Cardiac septum (tissue), 1 donor: ENCODE data around the gene RALGPS1. TPM values are rescaled to one million over a fixed set of nuclear protein-coding genes. Genes with fewer than 3 reads are reported as not detected.
"Not testable (repeated sequence)": the region's sequence is repeated elsewhere in the genome, so short reads cannot be mapped to it uniquely, and the experiment has no call there.

Source experiments
- DNase-seq: peaks from one replicate; pipeline ENCODE4 v3.0.0-alpha.2; 2020; ENCODE audit warnings: low spot score
- intact Hi-C: fragments of 100-400 bp; cut with DNase I; formaldehyde crosslinking; loops from one replicate; pipeline ENCODE4 v1.14.0; 2022
- total RNA-seq: library from RNA; stranded (reverse); fragmentation: NEBNext Ultra II Directional; extraction: Animal tissue kit (Norgen Biotek cat#: 25700); gene quantifications from one replicate; pipeline ENCODE4 v1.2.1, GENCODE V29; 2021
- donor health status: DM: no; HTN: no; CAD: no.

RALGPS1 gene
- total RNA-seq, 1 donor from 2014 or later = 21.8 TPM

- intact Hi-C loops = no loop called here
- no peak for DNase-seq
Measured at GRCh38 chr9:127014216-127014909, 99.8 kb downstream of the RALGPS1 start.

- no peak for DNase-seq
- intact Hi-C loops = no loop called here
Measured at GRCh38 chr9:127014910-127015540, 100.4 kb downstream of the RALGPS1 start.

DNA sequence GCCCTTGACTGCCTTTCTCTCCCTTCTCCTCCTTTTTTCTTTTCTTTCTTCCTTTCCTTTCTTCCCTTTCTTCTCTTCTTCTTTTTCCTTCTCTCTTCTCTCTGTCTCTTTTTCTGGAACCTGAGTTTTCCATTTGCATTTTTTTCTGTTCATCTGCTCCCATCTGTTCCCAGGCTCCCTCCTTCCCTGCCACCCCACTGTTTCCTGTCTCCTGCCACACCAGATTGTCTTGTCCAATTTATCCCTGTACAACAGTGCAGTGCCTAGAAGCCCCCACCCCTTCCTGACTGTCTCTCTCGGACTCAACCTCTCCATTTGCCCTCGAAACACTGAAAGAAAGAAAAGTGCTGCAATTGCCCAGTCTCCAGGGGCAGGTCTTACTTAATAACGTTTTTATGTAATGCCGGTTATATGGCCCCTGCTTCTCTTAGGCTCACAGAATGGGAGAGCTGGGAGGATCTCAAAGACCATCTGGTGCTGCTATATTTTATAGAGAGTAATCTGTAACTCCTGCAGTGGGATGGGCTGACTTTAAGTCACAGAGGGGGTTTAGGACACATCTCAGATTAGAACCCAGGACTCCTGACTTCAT lies 101.4 kb downstream of the RALGPS1 start:
- no peak for DNase-seq
- intact Hi-C loops = no loop called here

GRCh38 chr9:127017979-127018378 lies 103.4 kb downstream of the RALGPS1 start:
- intact Hi-C loops, DNase-seq: not testable (repeated sequence)

DNA sequence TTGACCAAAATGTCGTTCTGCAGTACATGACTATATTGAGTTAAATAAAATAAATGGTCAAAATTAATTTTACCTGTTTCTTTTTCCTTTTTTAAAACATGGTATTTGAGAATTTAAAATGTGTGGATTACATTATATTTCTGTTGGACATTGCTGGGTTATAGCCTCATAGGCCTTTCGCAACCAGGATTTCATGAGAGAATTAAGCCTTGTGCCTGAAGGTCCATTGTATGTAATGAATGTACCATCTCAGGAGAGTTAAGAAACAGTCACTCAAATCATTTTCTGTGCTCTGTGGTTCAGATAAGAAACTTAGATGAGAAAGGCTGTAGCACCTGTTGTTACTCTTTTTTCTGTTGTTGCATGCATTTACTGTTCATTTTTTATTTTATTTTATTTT lies 104.4 kb downstream of the RALGPS1 start:
- intact Hi-C loops = no loop called here

GRCh38 chr9:127020036-127020801 lies 105.6 kb downstream of the RALGPS1 start:
- intact Hi-C loops = loop anchor here (5.0 kb wide), 2 partner anchors 33 to 167 kb away; no protein-coding TSS in a partner anchor
- DNase-seq = no peak

More for the DNA sequence above, 104.4 kb downstream of the RALGPS1 start:
- DNase-seq = no peak

DNA sequence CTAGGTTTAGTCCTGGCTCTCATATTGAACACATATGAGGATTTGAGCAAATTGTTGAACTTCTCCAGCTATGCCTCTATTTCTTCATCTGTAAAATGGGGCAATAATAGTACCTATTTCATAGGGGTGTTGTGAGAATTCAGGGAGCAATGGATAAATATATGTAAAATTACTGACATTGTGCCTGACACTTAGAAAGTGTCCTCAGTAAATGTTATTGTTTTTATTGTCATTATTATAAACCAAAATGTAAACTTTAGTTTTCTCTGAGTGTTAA lies 106.2 kb downstream of the RALGPS1 start:
- intact Hi-C loops = loop anchor here (5.0 kb wide), 2 partner anchors 33 to 167 kb away; no protein-coding TSS in a partner anchor
- DNase-seq = no peak

- peak; percentile 92 for DNase-seq
- intact Hi-C loops = loop anchor here (2.0 to 5.0 kb wide), 3 partner anchors 35 to 165 kb away; no protein-coding TSS in a partner anchor
Measured at GRCh38 chr9:127021664-127022363, 107.2 kb downstream of the RALGPS1 start.

- no peak for DNase-seq
Measured at GRCh38 chr9:127022913-127023660, 108.5 kb downstream of the RALGPS1 start.

DNA sequence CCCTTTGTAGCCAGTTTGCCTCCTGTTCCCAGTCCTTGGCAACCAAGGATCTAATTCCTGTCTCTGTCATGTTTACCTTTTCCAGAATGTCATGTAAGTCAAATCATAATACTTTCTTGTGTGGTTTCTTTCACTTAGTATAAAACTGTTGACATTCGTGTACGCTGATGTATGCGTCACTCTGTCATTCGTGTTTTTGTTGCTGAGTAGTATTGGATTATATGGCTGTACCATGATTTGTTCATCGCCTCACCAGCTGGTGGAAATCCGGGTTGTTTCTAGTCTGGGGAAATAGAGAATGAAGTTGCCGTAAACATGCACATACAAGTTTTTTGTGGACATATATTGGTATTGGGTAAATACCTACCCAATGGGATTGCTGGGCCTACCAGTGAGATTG lies 110.5 kb downstream of the RALGPS1 start:
- no peak for DNase-seq
- intact Hi-C loops = no loop called here

More at GRCh38 chr9:127022913-127023660, 108.5 kb downstream of the RALGPS1 start:
- intact Hi-C loops = loop anchor here (2.0 to 5.0 kb wide), 3 partner anchors 36 to 164 kb away; no protein-coding TSS in a partner anchor

GRCh38 chr9:127027694-127028093 lies 113.1 kb downstream of the RALGPS1 start:
- DNase-seq = no peak
- intact Hi-C loops = no loop called here

- no peak for DNase-seq
- intact Hi-C loops = no loop called here
Measured at GRCh38 chr9:127029548-127029947, 115.0 kb downstream of the RALGPS1 start.

GRCh38 chr9:127030814-127031740 lies 116.5 kb downstream of the RALGPS1 start:
- no peak for DNase-seq
- intact Hi-C loops = loop anchor here (5.0 kb wide), 1 partner anchor 91 kb away; the partner anchor contains the start of gene ANGPTL2

DNA sequence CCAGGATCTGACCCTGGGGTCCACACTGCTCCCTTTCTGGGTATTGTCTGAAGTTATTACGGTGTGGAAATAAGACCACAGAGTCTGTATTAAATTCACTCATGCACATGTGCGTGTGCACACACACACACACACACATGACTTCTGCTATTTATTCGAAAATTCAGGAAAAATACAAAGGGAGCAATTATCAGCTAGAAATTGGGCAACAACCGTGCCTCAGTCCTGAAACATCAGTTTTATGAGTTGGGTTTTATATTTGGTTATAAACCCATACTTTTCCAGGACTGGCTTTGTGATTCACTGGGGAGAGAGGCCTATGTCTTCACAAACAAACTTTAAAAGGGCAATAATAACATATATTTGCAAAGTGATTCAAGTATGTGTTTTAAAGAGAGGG lies 117.7 kb downstream of the RALGPS1 start:
- no peak for DNase-seq
- intact Hi-C loops = loop anchor here (5.0 kb wide), 1 partner anchor 90 kb away; the partner anchor contains the start of gene ANGPTL2

DNA sequence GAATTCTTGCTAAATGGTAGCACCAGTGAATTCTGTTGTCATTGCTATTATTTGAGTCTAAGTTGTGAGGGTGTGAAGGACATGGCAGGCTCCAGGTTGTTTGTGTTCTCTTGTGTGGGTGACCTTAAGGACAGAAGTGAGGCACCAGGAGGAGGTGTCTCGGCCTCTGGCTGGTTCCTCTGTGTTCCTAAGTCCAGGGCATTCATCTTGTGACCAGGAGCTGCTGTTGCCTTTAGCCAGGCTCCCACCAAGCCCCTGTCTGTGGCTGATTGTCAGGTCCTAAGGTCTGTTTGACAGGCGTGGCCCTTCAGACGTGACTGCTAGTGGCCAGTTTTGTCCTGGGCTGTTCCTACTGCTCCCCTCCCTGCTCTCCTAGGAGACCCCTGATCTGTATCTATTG lies 118.5 kb downstream of the RALGPS1 start:
- intact Hi-C loops = loop anchor here (5.0 kb wide), 1 partner anchor 89 kb away; the partner anchor contains the start of gene ANGPTL2
- DNase-seq = peak; percentile 55

- DNase-seq = no peak
- intact Hi-C loops = loop anchor here (5.0 kb wide), 1 partner anchor 89 kb away; the partner anchor contains the start of gene ANGPTL2
Measured at GRCh38 chr9:127033789-127034188, 119.2 kb downstream of the RALGPS1 start.

DNA sequence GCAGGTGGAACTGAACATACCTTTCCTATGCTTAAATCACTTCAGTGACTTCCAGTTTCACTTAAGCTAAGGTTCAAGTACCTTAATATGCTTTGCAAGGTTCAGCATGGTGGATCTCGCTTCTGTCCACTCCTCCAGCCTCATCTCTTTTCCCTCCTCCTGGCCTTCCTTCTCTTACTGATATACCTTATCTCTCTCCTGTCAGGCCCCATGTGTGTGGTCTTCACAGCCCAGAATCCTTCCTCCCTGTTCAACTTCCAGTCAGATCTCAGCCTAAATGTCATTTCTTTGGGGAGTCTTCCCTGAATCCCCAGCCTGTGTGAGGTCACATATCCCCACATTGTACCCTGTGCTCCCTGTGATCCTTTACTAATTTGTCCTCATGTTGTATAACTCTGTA lies 120.1 kb downstream of the RALGPS1 start:
- DNase-seq = peak; percentile 27
- intact Hi-C loops = loop anchor here (5.0 kb wide), 2 partner anchors 88 to 153 kb away; partner anchors contain the start of gene ANGPTL2
